Right kidney (tissue), 1 donor: Measurements from ENCODE around the gene UNC50.

Experiments used
- DNase-seq: peaks from one replicate; pipeline ENCODE4 v3.0.0-alpha.2; 2016

Gene UNC50

GRCh38 chr2:98664323-98664722 is 55.9 kb downstream of the UNC50 start:
- no peak for DNase-seq

GRCh38 chr2:98665677-98666076 is 57.3 kb downstream of the UNC50 start:
- no peak for DNase-seq
